GM23338 (cell line): ENCODE results near the gene SLC52A1. TPM values are rescaled to one million over a fixed set of nuclear protein-coding genes. Genes with fewer than 3 reads are reported as not detected.

ENCODE experiments used
- ATAC-seq: fragments of 200-7000 bp; cut with Tn5 transposase; 3 replicates; pipeline ENCODE4 v1.9.1; 2020
- DNase-seq: peaks from one replicate; pipeline ENCODE4 v3.0.0-alpha.2; 2015; ENCODE audit warnings: low spot score
- H2AFZ ChIP-seq: fragments of 200-600 bp; sonication (generic); 2 replicates; pipeline ENCODE4 v1.8.0; 2016; ENCODE audit warnings: antibody characterized with exemption, mild to moderate bottlenecking, moderate library complexity
- H3F3A ChIP-seq: fragments of 200-600 bp; sonication (generic); replicated peaks from 2 replicates; pipeline ENCODE4 v1.8.0; 2017; ENCODE audit warnings: antibody characterized with exemption, mixed run types, low read depth
- H3K27ac ChIP-seq: fragments of 200-600 bp; sonication (generic); 2 replicates; pipeline ENCODE4 v1.6.1; 2016; ENCODE audit warnings: low read depth
- H3K27me3 ChIP-seq: fragments of 200-600 bp; sonication (generic); 2 replicates; pipeline ENCODE4 v1.8.0; 2016; ENCODE audit warnings: mild to moderate bottlenecking, mixed run types, moderate library complexity; ENCODE audit not compliant: insufficient read depth
- H3K36me3 ChIP-seq: fragments of 200-600 bp; sonication (generic); 2 replicates; pipeline ENCODE4 v1.8.0; 2016; ENCODE audit warnings: mild to moderate bottlenecking; ENCODE audit not compliant: insufficient read depth
- H3K4me1 ChIP-seq: fragments of 200-600 bp; sonication (generic); 2 replicates; pipeline ENCODE4 v1.8.0; 2016; ENCODE audit warnings: mild to moderate bottlenecking, moderate library complexity; ENCODE audit not compliant: insufficient read depth
- H3K4me2 ChIP-seq: fragments of 200-600 bp; sonication (generic); 2 replicates; pipeline ENCODE4 v1.7.1; 2017; ENCODE audit warnings: mixed run types
- H3K4me3 ChIP-seq: fragments of 200-600 bp; sonication (generic); 2 replicates; pipeline ENCODE4 v1.6.1; 2016; ENCODE audit warnings: mixed run types
- H3K79me2 ChIP-seq: fragments of 200-600 bp; sonication (generic); replicated peaks from 2 replicates; pipeline ENCODE4 v1.8.0; 2017; ENCODE audit warnings: mild to moderate bottlenecking; ENCODE audit not compliant: insufficient read depth
- H3K9me2 ChIP-seq: fragments of 200-600 bp; sonication (generic); 2 replicates; pipeline ENCODE4 v1.8.0; 2017; ENCODE audit not compliant: insufficient read depth
- H4K20me1 ChIP-seq: fragments of 200-600 bp; sonication (generic); replicated peaks from 2 replicates; pipeline ENCODE4 v1.8.0; 2017; ENCODE audit warnings: mild to moderate bottlenecking; ENCODE audit not compliant: insufficient read depth
- H3K27ac Mint-ChIP-seq: 2 replicates; pipeline ENCODE4 v1.8.0; 2020; ENCODE audit warnings: inconsistent platforms, mild to moderate bottlenecking, moderate library complexity, mixed read lengths
- H3K27me3 Mint-ChIP-seq: 3 replicates; pipeline ENCODE4 v1.8.0; 2022; ENCODE audit warnings: low read depth, mild to moderate bottlenecking, moderate library complexity, mixed read lengths, inconsistent platforms; ENCODE audit not compliant: insufficient read depth, poor library complexity
- H3K36me3 Mint-ChIP-seq: 3 replicates; pipeline ENCODE4 v1.8.0; 2021; ENCODE audit warnings: low read depth, mild to moderate bottlenecking, inconsistent platforms, moderate library complexity, mixed read lengths
- H3K4me1 Mint-ChIP-seq: 3 replicates; pipeline ENCODE4 v1.8.0; 2020; ENCODE audit warnings: mild to moderate bottlenecking, inconsistent platforms, mixed read lengths
- H3K4me3 Mint-ChIP-seq: 3 replicates; pipeline ENCODE4 v1.8.0; 2021; ENCODE audit warnings: moderate library complexity, mild to moderate bottlenecking, inconsistent platforms, mixed read lengths
- H3K9me3 Mint-ChIP-seq: 3 replicates; pipeline ENCODE4 v1.8.0; 2020; ENCODE audit warnings: moderate library complexity, mild to moderate bottlenecking, inconsistent platforms, mixed read lengths
- CREB1 ChIP-seq: fragments of 250-450 bp; sonication (Bioruptor Pico); IDR thresholded peaks from 2 replicates; pipeline ENCODE4 v1.5.0; 2020; ENCODE audit warnings: low read depth, mild to moderate bottlenecking, moderate library complexity
- EZH2 ChIP-seq: fragments of 200-600 bp; sonication (generic); IDR thresholded peaks from one replicate; pipeline ENCODE4 v1.8.0; 2017; ENCODE audit warnings: antibody characterized with exemption, mild to moderate bottlenecking, low read depth; ENCODE audit not compliant: unreplicated experiment
- EZH2phosphoT487 ChIP-seq: fragments of 200-600 bp; sonication (generic); IDR thresholded peaks from one replicate; pipeline ENCODE4 v1.8.1; 2018; ENCODE audit warnings: antibody characterized with exemption; ENCODE audit not compliant: unreplicated experiment
- JUNB ChIP-seq: IDR thresholded peaks from one replicate; pipeline ENCODE4 v1.6.1; 2016; ENCODE audit warnings: antibody characterized with exemption; ENCODE audit not compliant: unreplicated experiment
- NANOG ChIP-seq: IDR thresholded peaks from 2 replicates; pipeline ENCODE4 v1.6.1; 2016; ENCODE audit warnings: antibody characterized with exemption, borderline replicate concordance
- POLR2AphosphoS5 ChIP-seq: IDR thresholded peaks from 2 replicates; pipeline ENCODE4 v1.6.1; 2016; ENCODE audit warnings: antibody characterized with exemption, low read depth
- STAT1 ChIP-seq: IDR thresholded peaks from one replicate; pipeline ENCODE4 v1.6.1; 2016; ENCODE audit warnings: antibody characterized with exemption; ENCODE audit not compliant: unreplicated experiment
- ZNF114 ChIP-seq: fragments of 250-450 bp; sonication (Bioruptor Pico); IDR thresholded peaks from 2 replicates; pipeline ENCODE4 v1.5.0; 2020; ENCODE audit warnings: mild to moderate bottlenecking, moderate library complexity
- ZNF331 ChIP-seq: fragments of 250-450 bp; sonication (Bioruptor Pico); IDR thresholded peaks from 2 replicates; pipeline ENCODE4 v1.5.0; 2020; ENCODE audit warnings: low read depth, mild to moderate bottlenecking, moderate library complexity
- polyA plus RNA-seq: library from polyadenylated mRNA; unstranded; fragments of >200 nt; fragmentation: Nextera tagmentation; extraction: Ambion mirVana; gene quantifications from 2 replicates; pipeline ENCODE4 v1.2.1, GENCODE V29; 2016
- total RNA-seq: library from RNA; depleted of rRNA; stranded (reverse); fragments of >200 nt; shearing (Covaris generic); gene quantifications from 2 replicates; pipeline ENCODE4 v1.2.3, GENCODE V29; 2014
- TF ChIP-seq, protein P1 (sequence below): IDR thresholded peaks from 2 replicates; pipeline ENCODE4 v1.6.1; 2016; ENCODE audit warnings: antibody characterized with exemption
- TF ChIP-seq, protein P2 (sequence below): IDR thresholded peaks from one replicate; pipeline ENCODE4 v1.6.1; 2018; ENCODE audit warnings: antibody characterized with exemption; ENCODE audit not compliant: unreplicated experiment
- TF ChIP-seq, protein P3 (sequence below): fragments of 250-450 bp; sonication (Bioruptor Pico); IDR thresholded peaks from 2 replicates; pipeline ENCODE4 v1.5.0; 2020; ENCODE audit warnings: mild to moderate bottlenecking, moderate library complexity
- TF ChIP-seq, protein P4 (sequence below), 2 experiments: fragments of 200-600 bp in 1 of 2; sonication (generic) in 1 of 2; conservative IDR thresholded peaks; 2 replicates each; pipeline versions ENCODE4 v1.5.1 to v1.6.1; 2016 to 2017; ENCODE audit warnings: antibody characterized with exemption in 2 of 2, low read depth in 2 of 2, mild to moderate bottlenecking in 2 of 2, moderate library complexity in 1 of 2

Gene SLC52A1
- total and polyA plus RNA-seq, 2 experiments from 2014 or later, result 0.21 to 0.63 TPM

DNA sequence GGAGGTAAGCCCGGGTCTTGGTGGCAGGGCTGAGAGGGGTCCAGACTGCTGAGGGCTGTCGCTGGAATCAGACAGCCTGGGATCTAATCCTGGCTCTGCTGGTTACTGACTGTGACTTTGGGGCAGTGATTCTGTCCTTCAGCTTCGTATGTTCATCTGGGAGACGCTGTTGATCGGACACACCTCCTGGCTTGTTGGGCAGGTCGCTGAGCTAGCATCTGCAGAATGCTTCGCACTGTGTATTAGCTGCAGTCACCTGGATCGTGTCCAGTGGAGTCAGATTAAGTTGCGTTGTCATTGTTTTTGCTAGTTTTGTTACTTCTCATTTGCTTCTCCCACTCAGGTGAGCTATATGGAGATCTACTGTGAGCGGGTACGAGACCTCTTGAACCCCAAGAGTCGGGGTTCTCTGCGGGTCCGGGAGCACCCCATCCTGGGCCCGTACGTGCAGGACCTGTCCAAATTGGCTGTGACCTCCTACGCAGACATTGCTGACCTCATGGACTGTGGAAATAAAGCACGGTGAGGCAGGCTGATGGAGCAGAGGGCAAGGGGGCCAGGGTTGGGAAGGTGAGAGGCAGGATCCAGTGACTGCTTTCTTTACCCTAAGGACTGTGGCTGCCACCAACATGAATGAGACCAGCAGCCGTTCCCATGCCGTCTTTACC, 33.0 kb downstream of the SLC52A1 start:
- H3K36me3 Mint-ChIP-seq, result peaks cover 63% of the 10 kb centered on the region
- ATAC-seq (no peak), DNase-seq (no peak)
- peaks cover 13% of the 10 kb centered on the region for H3K27me3 Mint-ChIP-seq
- no peak overlapping the region for H3K27ac ChIP-seq
- H3K4me1 ChIP-seq, result peaks cover 15% of the 10 kb centered on the region; the same call in 1 of the 2 replicates
- no peaks in the 10 kb centered on the region; the same call in none of the 2 replicates for H4K20me1 ChIP-seq
- H3K4me3 Mint-ChIP-seq, result no peak overlapping the region
- H3K9me3 Mint-ChIP-seq, result no peaks in the 10 kb centered on the region
- no peaks in the 10 kb centered on the region for H3F3A ChIP-seq
- H3K79me2 ChIP-seq, result peaks cover 16% of the 10 kb centered on the region
- H3K27me3 ChIP-seq, result no peaks in the 10 kb centered on the region
- no peak overlapping the region for H2AFZ ChIP-seq
- H3K36me3 ChIP-seq, result peaks cover 40% of the 10 kb centered on the region
- H3K27ac Mint-ChIP-seq, result no peak overlapping the region
- TF ChIP-seq, protein P1, sequence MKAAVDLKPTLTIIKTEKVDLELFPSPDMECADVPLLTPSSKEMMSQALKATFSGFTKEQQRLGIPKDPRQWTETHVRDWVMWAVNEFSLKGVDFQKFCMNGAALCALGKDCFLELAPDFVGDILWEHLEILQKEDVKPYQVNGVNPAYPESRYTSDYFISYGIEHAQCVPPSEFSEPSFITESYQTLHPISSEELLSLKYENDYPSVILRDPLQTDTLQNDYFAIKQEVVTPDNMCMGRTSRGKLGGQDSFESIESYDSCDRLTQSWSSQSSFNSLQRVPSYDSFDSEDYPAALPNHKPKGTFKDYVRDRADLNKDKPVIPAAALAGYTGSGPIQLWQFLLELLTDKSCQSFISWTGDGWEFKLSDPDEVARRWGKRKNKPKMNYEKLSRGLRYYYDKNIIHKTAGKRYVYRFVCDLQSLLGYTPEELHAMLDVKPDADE, result no peak
- TF ChIP-seq NANOG (no peak), ZNF331 (CRISPR knock-in tag) (no peak), JUNB (no peak), POLR2AphosphoS5 (no peak), EZH2 (no peak), CREB1 (CRISPR knock-in tag) (no peak), EZH2phosphoT487 (no peak), STAT1 (no peak), ZNF114 (CRISPR knock-in tag) (no peak)
- TF ChIP-seq, protein P2, sequence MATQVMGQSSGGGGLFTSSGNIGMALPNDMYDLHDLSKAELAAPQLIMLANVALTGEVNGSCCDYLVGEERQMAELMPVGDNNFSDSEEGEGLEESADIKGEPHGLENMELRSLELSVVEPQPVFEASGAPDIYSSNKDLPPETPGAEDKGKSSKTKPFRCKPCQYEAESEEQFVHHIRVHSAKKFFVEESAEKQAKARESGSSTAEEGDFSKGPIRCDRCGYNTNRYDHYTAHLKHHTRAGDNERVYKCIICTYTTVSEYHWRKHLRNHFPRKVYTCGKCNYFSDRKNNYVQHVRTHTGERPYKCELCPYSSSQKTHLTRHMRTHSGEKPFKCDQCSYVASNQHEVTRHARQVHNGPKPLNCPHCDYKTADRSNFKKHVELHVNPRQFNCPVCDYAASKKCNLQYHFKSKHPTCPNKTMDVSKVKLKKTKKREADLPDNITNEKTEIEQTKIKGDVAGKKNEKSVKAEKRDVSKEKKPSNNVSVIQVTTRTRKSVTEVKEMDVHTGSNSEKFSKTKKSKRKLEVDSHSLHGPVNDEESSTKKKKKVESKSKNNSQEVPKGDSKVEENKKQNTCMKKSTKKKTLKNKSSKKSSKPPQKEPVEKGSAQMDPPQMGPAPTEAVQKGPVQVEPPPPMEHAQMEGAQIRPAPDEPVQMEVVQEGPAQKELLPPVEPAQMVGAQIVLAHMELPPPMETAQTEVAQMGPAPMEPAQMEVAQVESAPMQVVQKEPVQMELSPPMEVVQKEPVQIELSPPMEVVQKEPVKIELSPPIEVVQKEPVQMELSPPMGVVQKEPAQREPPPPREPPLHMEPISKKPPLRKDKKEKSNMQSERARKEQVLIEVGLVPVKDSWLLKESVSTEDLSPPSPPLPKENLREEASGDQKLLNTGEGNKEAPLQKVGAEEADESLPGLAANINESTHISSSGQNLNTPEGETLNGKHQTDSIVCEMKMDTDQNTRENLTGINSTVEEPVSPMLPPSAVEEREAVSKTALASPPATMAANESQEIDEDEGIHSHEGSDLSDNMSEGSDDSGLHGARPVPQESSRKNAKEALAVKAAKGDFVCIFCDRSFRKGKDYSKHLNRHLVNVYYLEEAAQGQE, result no peak
- TF ChIP-seq, protein P3, sequence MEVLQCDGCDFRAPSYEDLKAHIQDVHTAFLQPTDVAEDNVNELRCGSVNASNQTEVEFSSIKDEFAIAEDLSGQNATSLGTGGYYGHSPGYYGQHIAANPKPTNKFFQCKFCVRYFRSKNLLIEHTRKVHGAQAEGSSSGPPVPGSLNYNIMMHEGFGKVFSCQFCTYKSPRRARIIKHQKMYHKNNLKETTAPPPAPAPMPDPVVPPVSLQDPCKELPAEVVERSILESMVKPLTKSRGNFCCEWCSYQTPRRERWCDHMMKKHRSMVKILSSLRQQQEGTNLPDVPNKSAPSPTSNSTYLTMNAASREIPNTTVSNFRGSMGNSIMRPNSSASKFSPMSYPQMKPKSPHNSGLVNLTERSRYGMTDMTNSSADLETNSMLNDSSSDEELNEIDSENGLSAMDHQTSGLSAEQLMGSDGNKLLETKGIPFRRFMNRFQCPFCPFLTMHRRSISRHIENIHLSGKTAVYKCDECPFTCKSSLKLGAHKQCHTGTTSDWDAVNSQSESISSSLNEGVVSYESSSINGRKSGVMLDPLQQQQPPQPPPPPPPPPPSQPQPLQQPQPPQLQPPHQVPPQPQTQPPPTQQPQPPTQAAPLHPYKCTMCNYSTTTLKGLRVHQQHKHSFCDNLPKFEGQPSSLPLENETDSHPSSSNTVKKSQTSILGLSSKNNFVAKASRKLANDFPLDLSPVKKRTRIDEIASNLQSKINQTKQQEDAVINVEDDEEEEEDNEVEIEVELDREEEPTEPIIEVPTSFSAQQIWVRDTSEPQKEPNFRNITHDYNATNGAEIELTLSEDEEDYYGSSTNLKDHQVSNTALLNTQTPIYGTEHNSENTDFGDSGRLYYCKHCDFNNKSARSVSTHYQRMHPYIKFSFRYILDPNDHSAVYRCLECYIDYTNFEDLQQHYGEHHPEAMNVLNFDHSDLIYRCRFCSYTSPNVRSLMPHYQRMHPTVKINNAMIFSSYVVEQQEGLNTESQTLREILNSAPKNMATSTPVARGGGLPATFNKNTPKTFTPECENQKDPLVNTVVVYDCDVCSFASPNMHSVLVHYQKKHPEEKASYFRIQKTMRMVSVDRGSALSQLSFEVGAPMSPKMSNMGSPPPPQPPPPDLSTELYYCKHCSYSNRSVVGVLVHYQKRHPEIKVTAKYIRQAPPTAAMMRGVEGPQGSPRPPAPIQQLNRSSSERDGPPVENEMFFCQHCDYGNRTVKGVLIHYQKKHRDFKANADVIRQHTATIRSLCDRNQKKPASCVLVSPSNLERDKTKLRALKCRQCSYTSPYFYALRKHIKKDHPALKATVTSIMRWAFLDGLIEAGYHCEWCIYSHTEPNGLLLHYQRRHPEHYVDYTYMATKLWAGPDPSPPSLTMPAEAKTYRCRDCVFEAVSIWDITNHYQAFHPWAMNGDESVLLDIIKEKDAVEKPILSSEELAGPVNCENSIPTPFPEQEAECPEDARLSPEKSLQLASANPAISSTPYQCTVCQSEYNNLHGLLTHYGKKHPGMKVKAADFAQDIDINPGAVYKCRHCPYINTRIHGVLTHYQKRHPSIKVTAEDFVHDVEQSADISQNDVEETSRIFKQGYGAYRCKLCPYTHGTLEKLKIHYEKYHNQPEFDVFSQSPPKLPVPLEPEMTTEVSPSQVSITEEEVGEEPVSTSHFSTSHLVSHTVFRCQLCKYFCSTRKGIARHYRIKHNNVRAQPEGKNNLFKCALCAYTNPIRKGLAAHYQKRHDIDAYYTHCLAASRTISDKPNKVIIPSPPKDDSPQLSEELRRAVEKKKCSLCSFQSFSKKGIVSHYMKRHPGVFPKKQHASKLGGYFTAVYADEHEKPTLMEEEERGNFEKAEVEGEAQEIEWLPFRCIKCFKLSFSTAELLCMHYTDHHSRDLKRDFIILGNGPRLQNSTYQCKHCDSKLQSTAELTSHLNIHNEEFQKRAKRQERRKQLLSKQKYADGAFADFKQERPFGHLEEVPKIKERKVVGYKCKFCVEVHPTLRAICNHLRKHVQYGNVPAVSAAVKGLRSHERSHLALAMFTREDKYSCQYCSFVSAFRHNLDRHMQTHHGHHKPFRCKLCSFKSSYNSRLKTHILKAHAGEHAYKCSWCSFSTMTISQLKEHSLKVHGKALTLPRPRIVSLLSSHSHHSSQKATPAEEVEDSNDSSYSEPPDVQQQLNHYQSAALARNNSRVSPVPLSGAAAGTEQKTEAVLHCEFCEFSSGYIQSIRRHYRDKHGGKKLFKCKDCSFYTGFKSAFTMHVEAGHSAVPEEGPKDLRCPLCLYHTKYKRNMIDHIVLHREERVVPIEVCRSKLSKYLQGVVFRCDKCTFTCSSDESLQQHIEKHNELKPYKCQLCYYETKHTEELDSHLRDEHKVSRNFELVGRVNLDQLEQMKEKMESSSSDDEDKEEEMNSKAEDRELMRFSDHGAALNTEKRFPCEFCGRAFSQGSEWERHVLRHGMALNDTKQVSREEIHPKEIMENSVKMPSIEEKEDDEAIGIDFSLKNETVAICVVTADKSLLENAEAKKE, result no peak
- TF ChIP-seq, protein P4, sequence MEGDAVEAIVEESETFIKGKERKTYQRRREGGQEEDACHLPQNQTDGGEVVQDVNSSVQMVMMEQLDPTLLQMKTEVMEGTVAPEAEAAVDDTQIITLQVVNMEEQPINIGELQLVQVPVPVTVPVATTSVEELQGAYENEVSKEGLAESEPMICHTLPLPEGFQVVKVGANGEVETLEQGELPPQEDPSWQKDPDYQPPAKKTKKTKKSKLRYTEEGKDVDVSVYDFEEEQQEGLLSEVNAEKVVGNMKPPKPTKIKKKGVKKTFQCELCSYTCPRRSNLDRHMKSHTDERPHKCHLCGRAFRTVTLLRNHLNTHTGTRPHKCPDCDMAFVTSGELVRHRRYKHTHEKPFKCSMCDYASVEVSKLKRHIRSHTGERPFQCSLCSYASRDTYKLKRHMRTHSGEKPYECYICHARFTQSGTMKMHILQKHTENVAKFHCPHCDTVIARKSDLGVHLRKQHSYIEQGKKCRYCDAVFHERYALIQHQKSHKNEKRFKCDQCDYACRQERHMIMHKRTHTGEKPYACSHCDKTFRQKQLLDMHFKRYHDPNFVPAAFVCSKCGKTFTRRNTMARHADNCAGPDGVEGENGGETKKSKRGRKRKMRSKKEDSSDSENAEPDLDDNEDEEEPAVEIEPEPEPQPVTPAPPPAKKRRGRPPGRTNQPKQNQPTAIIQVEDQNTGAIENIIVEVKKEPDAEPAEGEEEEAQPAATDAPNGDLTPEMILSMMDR (conservative IDR thresholded peaks at IDR 0.05; ENCODE audit: low read depth in 2 of 2), result no peak
- H3K4me2 ChIP-seq, result no peak overlapping the region
- no peak overlapping the region for H3K4me3 ChIP-seq
- H3K4me1 Mint-ChIP-seq, result peaks cover 18% of the 10 kb centered on the region
- H3K9me2 ChIP-seq, result no peaks in the 10 kb centered on the region
